ENCODE data around the gene ARNT2.

- no peak for TF ChIP-seq CTCF (conservative IDR thresholded peaks at IDR 0.05 in 1 of 2, IDR thresholded peaks at IDR 0.05 in 1 of 2; ENCODE audit: low read depth in 1 of 2, low read length in 2 of 2)
- TF ChIP-seq EZH2 (IDR thresholded peaks at IDR 0.05; ENCODE audit: low read length, missing control alignments), result no peak
These were observed 127.2 kb downstream of the ARNT2 start for GRCh38 chr15:80531388-80531787.
